HG02981 (cell line): Measurements from ENCODE around the gene CLDN24.

Experiments used
- ATAC-seq: cut with Tn5 transposase; IDR thresholded peaks from one replicate; pipeline ENCODE4 v1.9.1; 2021; ENCODE audit warnings: mild to moderate bottlenecking, moderate library complexity; ENCODE audit not compliant: unreplicated experiment

CLDN24 gene

DNA sequence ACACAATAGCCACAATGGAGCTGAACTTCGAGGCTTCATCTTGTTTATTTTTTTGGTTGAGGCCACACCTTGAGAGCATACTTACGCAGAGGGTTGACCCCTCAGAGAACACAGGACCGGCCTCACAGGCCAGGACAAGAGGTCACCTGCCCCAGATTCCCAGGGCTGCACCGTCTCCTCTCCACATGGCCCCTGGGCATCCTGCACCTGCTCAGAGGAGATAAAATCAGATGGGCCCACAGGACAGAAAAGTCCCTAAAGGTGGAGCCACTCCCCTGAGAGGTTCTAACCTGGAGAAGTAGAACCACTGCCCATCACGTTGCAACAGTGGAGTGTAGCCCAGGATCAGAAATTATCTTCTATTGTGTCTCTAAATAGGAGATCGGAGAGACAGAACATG, 1.1 kb upstream of the CLDN24 start:
- ATAC-seq: no peak

DNA sequence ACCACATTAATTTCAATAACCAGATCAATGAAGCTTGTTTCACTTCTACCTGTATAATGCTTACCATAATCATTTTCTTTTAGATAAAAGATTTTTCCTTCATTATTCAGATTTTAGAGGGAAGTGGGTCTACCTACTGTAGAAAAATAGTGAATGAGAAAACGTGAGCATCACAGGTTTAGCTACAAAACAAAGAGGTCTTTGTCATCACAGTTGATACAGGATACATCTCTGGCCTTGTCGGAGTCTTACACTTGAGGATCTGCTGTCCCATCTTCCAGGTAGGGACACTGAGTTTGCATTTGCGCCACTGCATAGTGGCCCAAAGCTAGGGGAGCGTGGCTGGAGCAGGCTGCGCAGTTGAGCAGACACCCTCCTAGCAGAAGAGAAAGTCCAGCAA, 710 bp downstream of the CLDN24 start:
- ATAC-seq: no peak

DNA sequence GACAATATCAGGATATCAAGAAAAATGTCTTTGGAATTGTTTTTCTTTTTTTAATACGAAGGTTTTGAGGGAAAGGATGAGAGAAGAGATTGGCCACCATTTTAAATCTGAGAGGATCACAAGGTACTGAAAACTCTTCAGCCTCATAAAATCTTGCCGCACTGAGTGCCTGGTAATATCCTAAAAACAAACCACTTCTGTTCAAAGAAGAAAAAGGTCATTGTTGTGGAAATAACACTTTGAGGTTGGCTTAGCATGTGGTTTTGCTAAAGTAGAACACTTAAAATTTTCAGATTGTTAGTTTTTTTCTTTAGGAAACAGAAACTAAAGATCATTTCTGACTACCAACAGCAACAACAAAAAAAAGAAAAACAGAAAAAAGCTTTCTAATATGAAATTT, 1.1 kb downstream of the CLDN24 start:
- no peak for ATAC-seq

GRCh38 chr4:183320211-183321059, 1.8 kb downstream of the CLDN24 start, which contains the start of gene CLDN22:
CLDN22 (minus strand) TSS chr4:183320276; CDS start chr4:183320218, 58 bp downstream.
- ATAC-seq: no peak

- no peak for ATAC-seq
Observed at GRCh38 chr4:183318656-183319055, 3.6 kb downstream of the CLDN24 start.

GRCh38 chr4:183314806-183315205, 7.4 kb downstream of the CLDN24 start:
- ATAC-seq: no peak

DNA sequence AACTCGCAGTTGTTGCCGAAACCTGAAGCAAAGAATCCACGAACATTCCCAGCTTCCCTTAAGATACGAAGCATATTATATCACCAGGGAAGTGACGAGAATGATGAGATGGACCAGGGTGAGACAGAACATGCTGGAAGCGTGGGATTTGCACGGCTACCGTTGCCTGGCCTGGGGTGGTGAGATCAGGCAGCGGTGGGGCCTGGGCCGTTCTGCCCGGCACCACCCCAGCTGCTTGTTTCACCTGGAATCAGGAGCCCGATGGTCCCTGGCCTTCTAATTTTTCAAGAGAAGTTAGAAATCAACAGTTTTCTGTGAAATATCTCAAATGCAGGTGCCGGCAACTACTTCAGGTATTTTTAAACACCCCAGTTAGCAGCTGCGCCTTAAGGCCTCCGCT, 7.9 kb downstream of the CLDN24 start:
- no peak for ATAC-seq

GRCh38 chr4:183312841-183313240, 9.4 kb downstream of the CLDN24 start:
- ATAC-seq: no peak

DNA sequence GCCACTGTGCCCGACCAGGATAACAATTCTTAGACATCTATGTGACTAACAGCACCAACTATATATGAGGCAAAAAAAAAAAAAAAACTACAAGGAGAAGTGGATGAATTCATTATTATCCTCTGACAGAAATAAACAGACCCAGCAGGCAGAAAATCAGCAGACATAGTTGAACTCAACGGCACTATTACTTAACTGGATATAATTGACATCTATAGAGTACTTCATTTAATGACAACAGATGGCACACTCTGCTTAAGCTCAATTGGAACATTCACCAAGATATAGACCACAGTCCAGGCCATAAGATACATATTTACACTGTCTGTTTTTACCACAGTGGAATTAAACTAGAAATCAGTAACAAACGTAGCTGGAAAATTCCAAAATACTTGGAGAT, 15.4 kb downstream of the CLDN24 start:
- no peak for ATAC-seq

DNA sequence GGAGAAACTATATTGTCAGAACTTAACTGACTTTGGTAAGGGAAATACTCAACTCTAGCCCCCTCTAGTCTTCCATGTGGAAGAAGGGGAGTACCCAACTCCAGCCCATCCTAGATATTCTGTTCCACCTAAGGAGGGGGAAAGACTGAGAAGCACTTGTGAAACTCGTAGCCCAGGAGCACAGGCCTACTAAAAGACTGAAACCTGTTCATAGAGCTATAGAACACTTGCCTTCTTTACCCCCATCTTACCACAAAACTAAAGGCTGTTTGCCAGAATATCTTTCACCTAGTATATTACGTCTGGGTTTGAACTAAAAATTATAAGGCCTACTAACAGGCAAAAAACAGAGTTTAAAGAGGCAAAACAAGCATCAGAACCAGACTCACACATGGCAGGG, 17.7 kb downstream of the CLDN24 start:
- ATAC-seq: no peak

- no peak for ATAC-seq
Observed at GRCh38 chr4:183304067-183304466, 18.2 kb downstream of the CLDN24 start.

- ATAC-seq: no peak
Observed at GRCh38 chr4:183303301-183303700, 18.9 kb downstream of the CLDN24 start.

DNA sequence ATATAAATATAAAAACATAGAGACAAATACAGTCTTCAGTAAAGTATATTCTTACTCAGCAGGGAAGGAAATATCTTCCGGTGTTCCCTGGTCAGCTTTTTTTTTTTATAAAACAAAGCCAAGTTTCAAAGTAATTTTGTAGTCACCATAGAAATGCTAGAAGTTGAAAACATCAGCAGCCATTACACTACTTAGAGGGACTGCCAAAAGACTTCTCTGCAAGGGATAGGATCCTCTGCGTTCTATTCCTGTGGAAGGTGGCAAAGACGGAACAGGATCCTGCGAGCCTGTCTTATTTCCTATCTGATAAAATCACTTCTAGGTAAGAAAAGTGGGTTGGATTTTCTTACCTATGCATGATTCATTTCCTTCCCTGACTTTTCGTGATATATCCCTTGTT, 21.6 kb downstream of the CLDN24 start:
- ATAC-seq: no peak

DNA sequence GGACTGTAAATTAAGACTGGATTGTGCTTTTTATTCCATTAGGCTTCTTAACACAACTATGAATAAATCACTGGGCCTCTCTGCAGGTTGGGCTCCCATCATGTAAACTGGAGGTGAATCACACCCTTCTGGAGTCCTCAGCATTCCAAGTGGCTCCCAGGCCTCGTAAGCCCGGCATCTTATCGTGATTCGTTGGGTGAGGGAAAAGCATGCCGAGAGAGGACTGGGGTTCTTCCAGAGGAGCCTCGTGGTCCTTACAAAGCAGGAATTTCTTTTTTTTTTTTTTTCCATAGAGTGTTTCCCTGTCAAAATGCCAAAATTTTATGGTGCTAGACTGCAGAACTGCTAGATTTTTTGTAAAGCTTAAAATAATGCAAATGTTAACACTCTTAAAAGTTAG, 22.2 kb downstream of the CLDN24 start:
- no peak for ATAC-seq

GRCh38 chr4:183299464-183299863, 22.8 kb downstream of the CLDN24 start:
- no peak for ATAC-seq

DNA sequence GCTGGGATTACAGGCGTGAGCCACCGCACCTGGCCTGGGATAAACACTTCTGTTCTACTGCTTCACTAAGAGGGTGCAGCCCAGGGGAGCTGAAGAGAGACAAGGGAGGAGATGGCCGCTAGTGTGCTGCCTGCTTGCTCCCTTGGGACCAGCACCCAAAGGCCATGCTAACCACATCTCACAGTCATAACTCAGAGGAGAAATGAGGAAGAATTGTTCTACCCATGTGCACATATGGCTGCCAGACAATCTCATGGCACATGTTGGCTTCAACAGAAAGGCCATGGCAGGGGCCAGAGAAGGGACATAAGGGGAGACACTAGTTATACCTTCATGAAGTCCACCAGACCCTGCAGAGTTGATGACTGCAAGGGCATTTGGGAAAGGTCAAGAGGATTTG, 24.6 kb downstream of the CLDN24 start:
- ATAC-seq: peak; percentile 92

GRCh38 chr4:183295711-183296110, 26.5 kb downstream of the CLDN24 start:
- no peak for ATAC-seq

DNA sequence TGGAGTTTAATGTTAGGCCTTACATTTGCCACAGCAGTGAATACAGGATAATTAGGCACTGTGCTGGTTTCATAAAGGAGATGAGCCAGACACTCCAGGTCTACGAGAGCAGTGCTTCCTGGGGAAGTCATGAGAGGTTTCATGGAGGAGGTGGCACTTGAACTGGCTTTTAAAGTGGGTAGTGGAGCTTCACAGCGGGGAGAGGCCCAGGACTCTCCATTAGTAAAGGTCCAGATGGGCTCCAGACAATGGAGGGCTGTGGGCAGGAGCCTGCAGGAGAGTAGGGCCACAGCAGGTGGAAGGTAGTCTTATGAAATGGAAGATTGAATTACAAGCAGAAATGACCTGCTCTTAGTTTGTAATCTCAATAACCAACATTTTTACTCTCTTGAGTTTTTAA, 31.2 kb downstream of the CLDN24 start:
- ATAC-seq: no peak

DNA sequence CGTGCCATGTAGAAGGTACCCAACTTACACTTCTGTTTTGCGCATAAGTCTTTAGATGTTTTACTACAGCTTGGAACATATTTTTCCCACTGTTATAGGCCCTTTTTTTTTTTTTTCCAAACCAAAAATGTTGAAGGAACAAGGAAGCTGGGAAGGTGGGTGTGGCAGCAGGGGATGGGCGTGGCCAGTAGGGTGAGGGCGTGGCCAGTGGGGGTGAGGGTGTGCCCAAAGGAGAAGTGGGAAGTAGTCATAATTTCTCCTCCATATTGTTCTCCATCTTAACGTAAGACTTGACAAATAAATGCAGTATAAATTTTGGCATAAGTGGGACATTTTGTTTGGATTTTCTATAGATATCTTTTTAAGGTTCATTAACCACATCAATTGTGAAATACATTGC, 32.5 kb downstream of the CLDN24 start:
- ATAC-seq: no peak

GRCh38 chr4:183288955-183289354, 33.3 kb downstream of the CLDN24 start:
- no peak for ATAC-seq

DNA sequence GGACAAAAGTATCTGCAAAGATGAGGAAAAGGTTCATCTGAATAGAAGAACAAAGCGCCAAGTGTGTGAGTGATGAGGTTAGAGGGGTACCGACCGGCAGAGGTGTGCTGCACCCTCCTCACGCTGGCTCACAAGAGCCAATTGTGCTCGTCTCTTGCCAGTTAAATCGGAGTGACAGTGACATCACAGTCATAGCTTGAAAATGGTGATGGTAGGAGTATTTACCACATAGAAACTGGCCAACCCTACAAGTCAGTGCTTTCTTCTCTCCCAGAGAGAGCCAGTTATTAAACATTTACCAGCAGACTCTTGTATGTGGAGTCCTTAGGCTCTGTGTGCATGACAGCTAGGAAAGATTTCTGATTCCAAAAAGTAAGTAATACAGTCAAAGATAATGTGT, 34.5 kb downstream of the CLDN24 start:
- ATAC-seq: peak; percentile 84

DNA sequence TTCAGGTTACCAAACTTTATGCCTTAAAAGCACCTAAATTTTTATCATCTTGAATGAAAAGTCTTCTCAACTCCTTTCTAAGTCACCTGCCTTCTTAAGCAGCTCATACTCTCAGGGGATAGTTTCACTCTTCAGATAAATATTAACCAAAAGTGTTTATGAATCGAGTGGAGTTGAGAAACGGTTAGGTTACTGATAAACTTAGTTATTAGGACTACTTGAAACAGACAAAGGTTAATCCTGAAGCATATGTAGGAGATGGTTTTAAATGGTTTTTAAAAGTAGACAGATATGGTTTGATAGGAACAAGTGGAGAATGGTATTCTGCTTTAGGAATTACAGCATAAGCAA, 34.9 kb downstream of the CLDN24 start:
- ATAC-seq: peak; percentile 81
